Loucy (cell line): Measurements from ENCODE around the gene COA4.
"Not testable (repeated sequence)": the region's sequence is repeated elsewhere in the genome, so short reads cannot be mapped to it uniquely, and the experiment has no call there.

Experiments
- H2AFZ ChIP-seq: fragments of 200-600 bp; sonication (generic); 2 replicates; pipeline ENCODE4 v1.6.0; 2016; ENCODE audit warnings: antibody characterized with exemption, mild to moderate bottlenecking, low read length, moderate library complexity
- H3F3A ChIP-seq: fragments of 200-600 bp; 2 replicates; pipeline ENCODE4 v1.6.0; 2016; ENCODE audit warnings: antibody characterized with exemption, low read depth, mild to moderate bottlenecking
- H3K27me3 ChIP-seq: fragments of 200-600 bp; sonication (generic); 2 replicates; pipeline ENCODE4 v1.6.1; 2014; ENCODE audit warnings: low read length, mild to moderate bottlenecking; ENCODE audit not compliant: insufficient read depth, poor library complexity, severe bottlenecking
- H3K36me3 ChIP-seq: fragments of 200-600 bp; sonication (generic); 2 replicates; pipeline ENCODE4 v1.6.1; 2016; ENCODE audit warnings: low read length; ENCODE audit not compliant: insufficient read depth
- H3K4me1 ChIP-seq: fragments of 200-600 bp; sonication (generic); 2 replicates; pipeline ENCODE4 v1.5.1; 2014; ENCODE audit warnings: low read length, mild to moderate bottlenecking; ENCODE audit not compliant: insufficient read depth, poor library complexity, severe bottlenecking
- H3K4me2 ChIP-seq: fragments of 200-600 bp; sonication (generic); 2 replicates; pipeline ENCODE4 v1.6.0; 2014; ENCODE audit warnings: antibody characterized with exemption, low read length, low read depth, mild to moderate bottlenecking; ENCODE audit not compliant: poor library complexity, severe bottlenecking
- H3K4me3 ChIP-seq: fragments of 200-600 bp; sonication (generic); 2 replicates; pipeline ENCODE4 v1.5.1; 2014; ENCODE audit warnings: low read length, mild to moderate bottlenecking, mixed read lengths; ENCODE audit not compliant: poor library complexity, severe bottlenecking
- H3K79me2 ChIP-seq: fragments of 200-600 bp; sonication (generic); 2 replicates; pipeline ENCODE4 v1.6.1; 2014; ENCODE audit warnings: low read length; ENCODE audit not compliant: insufficient read depth
- H3K9ac ChIP-seq: fragments of 200-600 bp; sonication (generic); 2 replicates; pipeline ENCODE4 v1.6.0; 2014; ENCODE audit warnings: mild to moderate bottlenecking, low read depth, low read length, moderate library complexity; ENCODE audit not compliant: poor library complexity, severe bottlenecking
- H3K9me2 ChIP-seq: fragments of 200-600 bp; sonication (generic); replicated peaks from 2 replicates; pipeline ENCODE4 v1.6.1; 2016; ENCODE audit warnings: low read depth, low read length, mixed read lengths
- H3K9me3 ChIP-seq: fragments of 200-600 bp; sonication (generic); 2 replicates; pipeline ENCODE4 v1.6.1; 2014; ENCODE audit warnings: mild to moderate bottlenecking, antibody characterized with exemption, low read length, low read depth; ENCODE audit not compliant: insufficient read depth
- H4K20me1 ChIP-seq: fragments of 200-600 bp; sonication (generic); 2 replicates; pipeline ENCODE4 v1.6.0; 2014; ENCODE audit warnings: antibody characterized with exemption, low read length, mild to moderate bottlenecking; ENCODE audit not compliant: insufficient read depth, poor library complexity, severe bottlenecking
- EZH2phosphoT487 ChIP-seq: fragments of 200-600 bp; IDR thresholded peaks from 2 replicates; pipeline ENCODE4 v1.6.1; 2018; ENCODE audit warnings: antibody characterized with exemption, mild to moderate bottlenecking, moderate library complexity, borderline replicate concordance
- TF ChIP-seq, protein P1 (sequence below): fragments of 200-600 bp; sonication (generic); conservative IDR thresholded peaks from 2 replicates; pipeline ENCODE4 v1.5.1; 2014; ENCODE audit warnings: mild to moderate bottlenecking, antibody characterized with exemption, low read length

Gene COA4

DNA sequence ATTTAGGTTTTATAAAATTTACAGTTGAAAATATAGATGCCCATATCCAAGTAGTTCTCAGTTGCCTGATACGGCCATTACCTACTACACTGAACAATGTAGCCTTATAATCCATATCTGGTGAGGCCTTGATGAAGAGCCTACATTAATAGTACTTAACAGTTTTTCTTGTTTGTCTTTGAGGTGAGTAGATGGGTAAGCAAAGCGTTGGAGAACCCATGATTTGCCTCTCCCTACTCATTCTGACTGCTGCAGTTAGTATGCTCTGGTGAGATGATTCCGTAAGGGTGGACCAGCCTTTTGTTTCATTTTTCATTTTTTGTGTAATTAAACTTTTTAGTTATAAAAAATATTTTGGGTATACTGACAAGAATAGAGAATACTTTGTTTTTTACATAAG, 11.6 kb upstream of the COA4 start:
- no peaks in the 10 kb centered on the region for H3F3A ChIP-seq
- no peaks in the 10 kb centered on the region for H3K9me3 ChIP-seq
- no peaks in the 10 kb centered on the region for H3K79me2 ChIP-seq
- no peak overlapping the region for H3K4me2 ChIP-seq
- no peak overlapping the region for H3K9ac ChIP-seq
- H4K20me1 ChIP-seq, result no peaks in the 10 kb centered on the region
- peaks cover 4% of the 10 kb centered on the region; the same call in 1 of the 2 replicates for H3K36me3 ChIP-seq
- H3K27me3 ChIP-seq, result no peaks in the 10 kb centered on the region
- H3K4me3 ChIP-seq, result no peak overlapping the region
- H3K9me2 ChIP-seq, result no peaks in the 10 kb centered on the region
- H3K4me1 ChIP-seq, result no peaks in the 10 kb centered on the region
- no peak overlapping the region for H2AFZ ChIP-seq
- TF ChIP-seq EZH2phosphoT487, result no peak
- TF ChIP-seq, protein P1, sequence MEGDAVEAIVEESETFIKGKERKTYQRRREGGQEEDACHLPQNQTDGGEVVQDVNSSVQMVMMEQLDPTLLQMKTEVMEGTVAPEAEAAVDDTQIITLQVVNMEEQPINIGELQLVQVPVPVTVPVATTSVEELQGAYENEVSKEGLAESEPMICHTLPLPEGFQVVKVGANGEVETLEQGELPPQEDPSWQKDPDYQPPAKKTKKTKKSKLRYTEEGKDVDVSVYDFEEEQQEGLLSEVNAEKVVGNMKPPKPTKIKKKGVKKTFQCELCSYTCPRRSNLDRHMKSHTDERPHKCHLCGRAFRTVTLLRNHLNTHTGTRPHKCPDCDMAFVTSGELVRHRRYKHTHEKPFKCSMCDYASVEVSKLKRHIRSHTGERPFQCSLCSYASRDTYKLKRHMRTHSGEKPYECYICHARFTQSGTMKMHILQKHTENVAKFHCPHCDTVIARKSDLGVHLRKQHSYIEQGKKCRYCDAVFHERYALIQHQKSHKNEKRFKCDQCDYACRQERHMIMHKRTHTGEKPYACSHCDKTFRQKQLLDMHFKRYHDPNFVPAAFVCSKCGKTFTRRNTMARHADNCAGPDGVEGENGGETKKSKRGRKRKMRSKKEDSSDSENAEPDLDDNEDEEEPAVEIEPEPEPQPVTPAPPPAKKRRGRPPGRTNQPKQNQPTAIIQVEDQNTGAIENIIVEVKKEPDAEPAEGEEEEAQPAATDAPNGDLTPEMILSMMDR, result no peak

DNA sequence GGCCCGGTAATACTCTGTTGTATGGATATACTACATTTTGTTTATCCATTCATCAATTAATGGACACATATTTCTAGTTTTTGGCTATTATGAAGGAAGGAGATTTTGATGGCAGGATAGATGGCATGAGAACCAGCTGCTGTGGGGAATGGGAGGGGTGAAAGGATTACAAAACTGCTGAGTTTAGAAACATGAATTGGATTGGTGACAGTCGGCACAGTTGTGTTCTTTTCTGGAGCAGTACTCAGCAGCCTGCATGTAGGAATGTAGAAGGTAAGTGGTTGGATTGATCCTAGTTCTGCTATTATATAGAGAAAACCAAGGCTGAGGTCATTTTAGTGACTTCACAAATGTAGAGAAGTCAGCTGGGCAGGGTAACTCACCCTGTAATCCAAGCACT, 7.2 kb upstream of the COA4 start:
- H4K20me1 ChIP-seq, result no peaks in the 10 kb centered on the region
- H3K79me2 ChIP-seq, result peaks cover 3% of the 10 kb centered on the region; the same call in 1 of the 2 replicates
- H3K4me2 ChIP-seq, result no peak overlapping the region
- no peak overlapping the region for H3K4me3 ChIP-seq
- TF ChIP-seq EZH2phosphoT487, result no peak
- TF ChIP-seq, protein P1, result no peak
- no peaks in the 10 kb centered on the region for H3K9me3 ChIP-seq
- H3K36me3 ChIP-seq, result no peaks in the 10 kb centered on the region
- no peaks in the 10 kb centered on the region for H3K4me1 ChIP-seq
- no peak overlapping the region for H3K9ac ChIP-seq
- H3K9me2 ChIP-seq, result no peaks in the 10 kb centered on the region
- H3K27me3 ChIP-seq, result no peaks in the 10 kb centered on the region
- no peaks in the 10 kb centered on the region for H3F3A ChIP-seq
- no peak overlapping the region for H2AFZ ChIP-seq

DNA sequence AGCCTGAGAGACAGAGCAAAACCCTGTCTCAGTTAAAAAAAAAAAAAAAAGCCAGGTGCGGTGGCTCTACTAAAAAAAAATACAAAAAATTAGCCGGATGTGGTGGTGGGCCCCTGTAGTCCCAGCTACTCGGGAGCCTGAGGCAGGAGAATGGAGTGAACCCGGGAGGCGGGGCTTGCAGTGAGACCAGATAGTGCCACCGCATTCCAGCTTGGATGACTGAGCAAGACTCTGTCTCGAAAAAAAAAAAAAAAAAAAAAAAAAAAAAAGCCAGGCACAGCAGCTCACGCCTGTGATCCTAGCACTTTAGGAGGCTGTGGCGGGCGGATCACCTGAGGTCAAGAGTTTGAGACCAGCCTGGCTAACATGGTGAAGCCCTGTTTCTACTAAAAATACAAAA, 3.8 kb upstream of the COA4 start:
- not testable (repeated sequence) for H3K9me3 ChIP-seq, H3K9ac ChIP-seq, H4K20me1 ChIP-seq, H3K27me3 ChIP-seq, H2AFZ ChIP-seq, H3K9me2 ChIP-seq, H3K4me2 ChIP-seq, H3K4me3 ChIP-seq, H3F3A ChIP-seq, H3K36me3 ChIP-seq
- Histone ChIP-seq H3K79me2 (peaks cover 33% of the 10 kb centered on the region), H3K4me1 (peaks cover 14% of the 10 kb centered on the region)

DNA sequence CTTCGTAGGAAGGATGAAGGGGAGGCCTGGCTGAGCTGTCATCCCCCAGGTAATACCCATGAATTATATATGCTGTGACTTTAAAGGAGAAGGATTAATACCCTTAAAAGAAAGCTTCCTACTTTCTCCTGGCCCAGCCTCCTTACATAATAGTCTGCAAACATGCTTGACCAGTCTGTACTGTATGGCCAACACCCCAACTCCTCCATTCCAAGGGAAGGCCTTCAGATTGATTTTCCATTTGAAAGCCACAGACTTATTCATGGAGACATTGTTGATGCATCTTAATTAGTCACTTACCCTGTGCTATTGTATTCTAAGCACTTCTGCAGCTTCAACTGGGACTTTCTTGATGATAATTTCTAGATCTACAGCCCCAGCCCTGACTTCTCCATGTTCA, 2.1 kb upstream of the COA4 start:
- H3K9me2 ChIP-seq, result no peaks in the 10 kb centered on the region
- no peaks in the 10 kb centered on the region for H3K36me3 ChIP-seq
- H3K4me1 ChIP-seq, result peaks cover 25% of the 10 kb centered on the region
- no peaks in the 10 kb centered on the region for H3K27me3 ChIP-seq
- H3K4me3 ChIP-seq, result peak overlapping the region; percentile 92
- no peak overlapping the region for H2AFZ ChIP-seq
- peak overlapping the region; percentile 58 for H3K4me2 ChIP-seq
- H4K20me1 ChIP-seq, result peaks cover 7% of the 10 kb centered on the region
- H3K79me2 ChIP-seq, result peaks cover 50% of the 10 kb centered on the region
- TF ChIP-seq EZH2phosphoT487, result no peak
- TF ChIP-seq, protein P1, result no peak
- H3F3A ChIP-seq, result no peaks in the 10 kb centered on the region
- no peak overlapping the region for H3K9ac ChIP-seq
- no peaks in the 10 kb centered on the region for H3K9me3 ChIP-seq
